Gastrocnemius medialis (tissue), 4 donors: Measurements from ENCODE around the gene KRT31. TPM values are rescaled to one million over a fixed set of nuclear protein-coding genes. Genes with fewer than 3 reads are reported as not detected.

ENCODE experiments used
- ATAC-seq, 2 donors: fragments of 150-250 bp; one replicate each; pipeline ENCODE4 v1.9.1; 2016
- DNase-seq, 2 donors: peaks; one replicate each; pipeline ENCODE4 v3.0.0-alpha.2; 2019
- H3K27ac ChIP-seq, 4 donors: fragments of 200-600 bp; sonication (generic); 1 replicate in 1 of 4; 2 replicates in 3 of 4; pipeline ENCODE4 v1.5.1; 2016 to 2018; ENCODE audit warnings: mild to moderate bottlenecking in 2 of 4, moderate library complexity in 1 of 4
- H3K27me3 ChIP-seq, 3 donors: fragments of 200-600 bp; sonication (generic) in 2 of 3; 1 replicate in 1 of 3; 2 replicates in 2 of 3; pipeline versions ENCODE4 v1.5.1 to v1.6.0; 2016 to 2019; ENCODE audit warnings: mild to moderate bottlenecking in 1 of 3, moderate library complexity in 1 of 3
- H3K36me3 ChIP-seq, 2 donors: fragments of 200-600 bp; sonication (generic) in 1 of 2; one replicate each; pipeline ENCODE4 v1.5.1; 2017 to 2018
- H3K4me1 ChIP-seq, 2 donors: fragments of 200-600 bp; sonication (generic) in 1 of 2; one replicate each; pipeline ENCODE4 v1.5.1; 2016 to 2017; ENCODE audit warnings: mild to moderate bottlenecking in 2 of 2
- H3K4me3 ChIP-seq, 4 donors: fragments of 200-600 bp; sonication (generic) in 3 of 4; 1 replicate in 1 of 4; 2 replicates in 3 of 4; pipeline ENCODE4 v1.5.1; 2016 to 2019; ENCODE audit warnings: mild to moderate bottlenecking in 2 of 4
- H3K9me3 ChIP-seq, 3 donors: fragments of 200-600 bp; sonication (generic) in 2 of 3; 1 replicate in 1 of 3; 2 replicates in 2 of 3; pipeline ENCODE4 v1.5.1; 2016 to 2019
- POLR2A ChIP-seq, 2 donors: fragments of 450-650 bp; IDR thresholded peaks; one replicate each; pipeline ENCODE4 v1.6.1; 2017; ENCODE audit warnings: antibody characterized with exemption in 2 of 2, mild to moderate bottlenecking in 2 of 2, moderate library complexity in 2 of 2
- in situ Hi-C, 4 donors: fragments of 200-750 bp; cut with MboI; loops; one replicate each; pipeline versions ENCODE4 v1.15.0 to v1.8.0; 2017; ENCODE audit warnings: low sequenced_read_pairs in 4 of 4
- intact Hi-C: fragments of 100-400 bp; cut with DNase I; formaldehyde crosslinking; loops from one replicate; pipeline ENCODE4 v1.15.1; 2023; ENCODE audit warnings: low total_unique reads
- total RNA-seq, 4 donors: library from RNA; depleted of rRNA; stranded (reverse); fragments of >200 nt; gene quantifications; one replicate each; pipeline versions ENCODE4 v1.1.0 to v1.2.3, GENCODE V29; 2016
- TF ChIP-seq, protein P1 (sequence below), 5 experiments: fragments of 450-650 bp in 3 of 5; fragments of 200-600 bp in 2 of 5; sonication (generic) in 2 of 5; IDR thresholded peaks in 4 of 5; conservative IDR thresholded peaks in 1 of 5; 1 replicate in 4 of 5; 2 replicates in 1 of 5; pipeline ENCODE4 v1.5.1; 2016 to 2019; ENCODE audit warnings: antibody characterized with exemption in 5 of 5, mild to moderate bottlenecking in 3 of 5, moderate library complexity in 3 of 5

KRT31 gene
- total RNA-seq, 4 donors from 2014 or later: 0.39 to 1.1 (median 0.62) TPM

- in situ Hi-C loops (no loop called here), intact Hi-C loops (no loop called here)
- no peaks in the 10 kb centered on the region for H3K27me3 ChIP-seq
- peaks cover 0 to 11% of the 10 kb centered on the region in 2 donors for H3K4me1 ChIP-seq
- no peak overlapping the region for H3K27ac ChIP-seq
- no peaks in the 10 kb centered on the region for H3K36me3 ChIP-seq
- ATAC-seq (no peak), DNase-seq (no peak)
- TF ChIP-seq, protein P1, sequence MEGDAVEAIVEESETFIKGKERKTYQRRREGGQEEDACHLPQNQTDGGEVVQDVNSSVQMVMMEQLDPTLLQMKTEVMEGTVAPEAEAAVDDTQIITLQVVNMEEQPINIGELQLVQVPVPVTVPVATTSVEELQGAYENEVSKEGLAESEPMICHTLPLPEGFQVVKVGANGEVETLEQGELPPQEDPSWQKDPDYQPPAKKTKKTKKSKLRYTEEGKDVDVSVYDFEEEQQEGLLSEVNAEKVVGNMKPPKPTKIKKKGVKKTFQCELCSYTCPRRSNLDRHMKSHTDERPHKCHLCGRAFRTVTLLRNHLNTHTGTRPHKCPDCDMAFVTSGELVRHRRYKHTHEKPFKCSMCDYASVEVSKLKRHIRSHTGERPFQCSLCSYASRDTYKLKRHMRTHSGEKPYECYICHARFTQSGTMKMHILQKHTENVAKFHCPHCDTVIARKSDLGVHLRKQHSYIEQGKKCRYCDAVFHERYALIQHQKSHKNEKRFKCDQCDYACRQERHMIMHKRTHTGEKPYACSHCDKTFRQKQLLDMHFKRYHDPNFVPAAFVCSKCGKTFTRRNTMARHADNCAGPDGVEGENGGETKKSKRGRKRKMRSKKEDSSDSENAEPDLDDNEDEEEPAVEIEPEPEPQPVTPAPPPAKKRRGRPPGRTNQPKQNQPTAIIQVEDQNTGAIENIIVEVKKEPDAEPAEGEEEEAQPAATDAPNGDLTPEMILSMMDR (IDR thresholded peaks at IDR 0.05 in 4 of 5, conservative IDR thresholded peaks at IDR 0.05 in 1 of 5): no peak
- TF ChIP-seq POLR2A (IDR thresholded peaks at IDR 0.05): no peak
- no peaks in the 10 kb centered on the region for H3K9me3 ChIP-seq
- no peak overlapping the region for H3K4me3 ChIP-seq
These were observed 13.8 kb upstream of the KRT31 start for GRCh38 chr17:41411072-41411840.

GRCh38 chr17:41407226-41407625, 9.8 kb upstream of the KRT31 start:
- in situ Hi-C loops: no loop called here
- H3K36me3 ChIP-seq: no peaks in the 10 kb centered on the region
- no peaks in the 10 kb centered on the region for H3K9me3 ChIP-seq
- ATAC-seq (no peak), DNase-seq (no peak)
- TF ChIP-seq POLR2A (IDR thresholded peaks at IDR 0.05): no peak
- TF ChIP-seq, protein P1 (IDR thresholded peaks at IDR 0.05 in 4 of 5, conservative IDR thresholded peaks at IDR 0.05 in 1 of 5): no peak
- no peaks in the 10 kb centered on the region for H3K4me1 ChIP-seq
- no peak overlapping the region for H3K4me3 ChIP-seq
- no peak overlapping the region for H3K27ac ChIP-seq
- no peaks in the 10 kb centered on the region for H3K27me3 ChIP-seq
- intact Hi-C loops: no loop called here

DNA sequence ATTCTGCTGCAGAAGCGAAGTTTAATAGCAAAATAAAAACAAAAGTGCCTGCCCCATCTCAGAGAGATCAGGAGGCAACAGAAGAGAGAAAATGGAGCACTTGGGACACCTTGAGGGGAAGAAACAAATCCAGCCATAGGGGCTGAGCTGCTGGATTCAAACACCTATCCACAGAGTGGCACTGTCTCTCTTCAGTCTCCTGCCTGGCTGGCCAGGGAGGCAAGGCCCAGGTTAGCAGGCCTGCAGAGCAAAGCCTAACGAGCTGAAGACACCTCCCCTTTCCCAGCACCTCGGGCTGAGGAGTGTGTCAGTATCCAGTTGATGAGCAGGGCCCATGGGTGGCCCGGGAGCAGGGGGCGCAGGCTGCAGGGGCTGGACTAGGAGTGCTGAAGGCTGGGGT, 8.8 kb upstream of the KRT31 start:
- TF ChIP-seq, protein P1 (IDR thresholded peaks at IDR 0.05 in 4 of 5, conservative IDR thresholded peaks at IDR 0.05 in 1 of 5): no peak
- no peak for ATAC-seq
- H3K4me3 ChIP-seq: no peak overlapping the region
- no peaks in the 10 kb centered on the region for H3K36me3 ChIP-seq
- no peaks in the 10 kb centered on the region for H3K9me3 ChIP-seq
- in situ Hi-C loops (no loop called here), intact Hi-C loops (no loop called here)
- H3K4me1 ChIP-seq: no peaks in the 10 kb centered on the region
- H3K27ac ChIP-seq: no peak overlapping the region
- H3K27me3 ChIP-seq: no peaks in the 10 kb centered on the region
- no peak for DNase-seq

GRCh38 chr17:41404024-41404671, 6.7 kb upstream of the KRT31 start:
- in situ Hi-C loops: no loop called here
- H3K4me1 ChIP-seq: no peaks in the 10 kb centered on the region
- no peak overlapping the region for H3K4me3 ChIP-seq
- no peak overlapping the region for H3K27ac ChIP-seq
- no peak for TF ChIP-seq POLR2A (IDR thresholded peaks at IDR 0.05)
- TF ChIP-seq, protein P1 (IDR thresholded peaks at IDR 0.05 in 4 of 5, conservative IDR thresholded peaks at IDR 0.05 in 1 of 5): no peak
- intact Hi-C loops: no loop called here
- DNase-seq (no peak), ATAC-seq (no peak)
- H3K36me3 ChIP-seq: no peaks in the 10 kb centered on the region
- no peaks in the 10 kb centered on the region for H3K27me3 ChIP-seq
- no peaks in the 10 kb centered on the region for H3K9me3 ChIP-seq
